K562 (cell line): ENCODE measurements around the gene LTBP2.

ENCODE experiments used
- FOXM1 ChIP-seq, 2 experiments: fragments of 450-650 bp in 1 of 2; sonication (generic) in 1 of 2; formaldehyde crosslinking in 1 of 2; IDR thresholded peaks; 2 replicates each; pipeline versions ENCODE4 v1.6.1 to v1.9.0; 2017 to 2022; ENCODE audit warnings: low read depth in 2 of 2, mild to moderate bottlenecking in 2 of 2, missing genetic modification reagents in 1 of 2, moderate library complexity in 1 of 2
- KLF16 ChIP-seq: IDR thresholded peaks from 2 replicates; pipeline ENCODE4 v1.6.1; 2016; ENCODE audit warnings: antibody characterized with exemption
- MEF2D ChIP-seq: conservative IDR thresholded peaks from 2 replicates; pipeline ENCODE4 v1.6.1; 2016; ENCODE audit warnings: low read depth, missing genetic modification characterization, missing compliant biosample characterization
- POLR2AphosphoS5 ChIP-seq: IDR thresholded peaks from 2 replicates; pipeline ENCODE4 v1.6.1; 2011; ENCODE audit warnings: mild to moderate bottlenecking, low read depth, low read length, moderate library complexity; ENCODE audit not compliant: control insufficient read depth, insufficient read depth
- TARDBP ChIP-seq: fragments of 450-650 bp; IDR thresholded peaks from 2 replicates; pipeline ENCODE4 v1.6.1; 2016
- ZFP36 ChIP-seq: fragments of 150-350 bp; IDR thresholded peaks from 2 replicates; pipeline ENCODE4 v1.6.1; 2018; ENCODE audit warnings: low read length, low read depth; ENCODE audit not compliant: partially characterized antibody
- ZNF197 ChIP-seq: fragments of 200-800 bp; sonication (Bioruptor generic); IDR thresholded peaks from 2 replicates; pipeline ENCODE4 v1.6.1; 2016; ENCODE audit warnings: low read depth, missing genetic modification characterization, missing compliant biosample characterization
- ZNF778 ChIP-seq: fragments of 450-650 bp; formaldehyde crosslinking; IDR thresholded peaks from 2 replicates; pipeline ENCODE4 v1.4.0; 2020; ENCODE audit warnings: mild to moderate bottlenecking, moderate library complexity
- TF ChIP-seq, protein P1 (sequence below), 3 experiments: IDR thresholded peaks in 2 of 3; conservative IDR thresholded peaks in 1 of 3; 2 replicates each; pipeline ENCODE4 v1.5.1; 2011 to 2012; ENCODE audit warnings: low read length in 3 of 3, mild to moderate bottlenecking in 3 of 3, control low read depth in 2 of 3, improper control_type of control experiment in 1 of 3, inconsistent platforms in 1 of 3, low read depth in 1 of 3, mixed read lengths in 1 of 3, moderate library complexity in 1 of 3; ENCODE audit not compliant: insufficient read depth in 2 of 3
- TF ChIP-seq, protein P2 (sequence below): fragments of 450-650 bp; IDR thresholded peaks from one replicate; pipeline ENCODE4 v1.6.1; 2018; ENCODE audit warnings: mild to moderate bottlenecking, moderate library complexity; ENCODE audit not compliant: partially characterized antibody

DNA sequence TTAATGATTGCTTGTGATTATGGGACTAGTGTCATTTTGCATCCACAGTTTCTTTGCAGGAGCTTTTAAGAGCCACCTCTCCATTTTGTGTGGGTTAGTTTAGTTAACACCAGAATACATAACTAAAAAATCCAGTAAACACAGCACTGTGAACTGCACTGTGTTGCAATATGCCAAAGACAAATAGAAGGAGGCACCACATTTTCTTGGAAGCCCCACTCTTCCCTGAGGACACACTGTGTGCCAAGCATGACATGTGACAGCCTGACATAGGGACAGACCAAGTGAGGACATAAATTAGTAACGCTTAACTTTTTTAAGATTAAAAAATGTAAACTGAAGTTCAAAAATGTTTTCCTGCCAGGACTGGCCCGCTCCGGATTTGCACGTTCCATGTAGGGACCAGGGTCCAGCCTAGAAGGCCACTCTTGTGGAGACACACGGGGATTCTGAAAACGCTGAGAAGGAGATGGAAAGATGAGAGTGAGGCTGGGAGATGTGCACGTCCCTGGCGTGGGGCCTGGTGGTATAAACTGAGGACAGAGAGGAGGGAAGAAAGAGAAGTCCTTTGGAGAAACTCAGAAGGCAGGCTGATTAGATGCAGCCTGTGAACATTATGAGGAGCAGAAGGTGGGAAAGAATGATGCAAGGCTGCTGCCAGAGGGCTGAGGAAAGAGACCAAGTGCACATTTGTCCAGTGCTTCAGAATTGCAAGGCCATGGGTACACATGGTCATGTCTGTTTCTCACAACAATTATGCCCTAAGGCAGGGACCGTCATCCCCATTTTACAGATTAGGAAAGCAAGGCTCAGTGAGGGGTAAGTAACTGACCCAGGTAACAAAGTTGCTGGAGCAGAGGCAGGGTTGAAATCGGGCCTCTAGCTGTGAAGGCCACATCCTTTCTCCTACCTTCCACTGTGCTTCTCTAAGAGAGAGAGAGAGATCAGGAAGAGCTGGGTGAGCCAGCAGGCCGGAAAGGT is 73.3 kb downstream of the LTBP2 start:
- TF ChIP-seq TARDBP: no peak
- TF ChIP-seq, protein P1, sequence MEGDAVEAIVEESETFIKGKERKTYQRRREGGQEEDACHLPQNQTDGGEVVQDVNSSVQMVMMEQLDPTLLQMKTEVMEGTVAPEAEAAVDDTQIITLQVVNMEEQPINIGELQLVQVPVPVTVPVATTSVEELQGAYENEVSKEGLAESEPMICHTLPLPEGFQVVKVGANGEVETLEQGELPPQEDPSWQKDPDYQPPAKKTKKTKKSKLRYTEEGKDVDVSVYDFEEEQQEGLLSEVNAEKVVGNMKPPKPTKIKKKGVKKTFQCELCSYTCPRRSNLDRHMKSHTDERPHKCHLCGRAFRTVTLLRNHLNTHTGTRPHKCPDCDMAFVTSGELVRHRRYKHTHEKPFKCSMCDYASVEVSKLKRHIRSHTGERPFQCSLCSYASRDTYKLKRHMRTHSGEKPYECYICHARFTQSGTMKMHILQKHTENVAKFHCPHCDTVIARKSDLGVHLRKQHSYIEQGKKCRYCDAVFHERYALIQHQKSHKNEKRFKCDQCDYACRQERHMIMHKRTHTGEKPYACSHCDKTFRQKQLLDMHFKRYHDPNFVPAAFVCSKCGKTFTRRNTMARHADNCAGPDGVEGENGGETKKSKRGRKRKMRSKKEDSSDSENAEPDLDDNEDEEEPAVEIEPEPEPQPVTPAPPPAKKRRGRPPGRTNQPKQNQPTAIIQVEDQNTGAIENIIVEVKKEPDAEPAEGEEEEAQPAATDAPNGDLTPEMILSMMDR (IDR thresholded peaks at IDR 0.05 in 2 of 3, conservative IDR thresholded peaks at IDR 0.05 in 1 of 3; ENCODE audit: insufficient read depth in 2 of 3, low read depth in 1 of 3, low read length in 3 of 3): no peak
- TF ChIP-seq, protein P2, sequence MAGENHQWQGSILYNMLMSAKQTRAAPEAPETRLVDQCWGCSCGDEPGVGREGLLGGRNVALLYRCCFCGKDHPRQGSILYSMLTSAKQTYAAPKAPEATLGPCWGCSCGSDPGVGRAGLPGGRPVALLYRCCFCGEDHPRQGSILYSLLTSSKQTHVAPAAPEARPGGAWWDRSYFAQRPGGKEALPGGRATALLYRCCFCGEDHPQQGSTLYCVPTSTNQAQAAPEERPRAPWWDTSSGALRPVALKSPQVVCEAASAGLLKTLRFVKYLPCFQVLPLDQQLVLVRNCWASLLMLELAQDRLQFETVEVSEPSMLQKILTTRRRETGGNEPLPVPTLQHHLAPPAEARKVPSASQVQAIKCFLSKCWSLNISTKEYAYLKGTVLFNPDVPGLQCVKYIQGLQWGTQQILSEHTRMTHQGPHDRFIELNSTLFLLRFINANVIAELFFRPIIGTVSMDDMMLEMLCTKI: no peak
- TF ChIP-seq FOXM1 (IDR thresholded peaks at IDR 0.05; ENCODE audit: low read depth): no peak
- TF ChIP-seq FOXM1 (CRISPR knock-in tag; IDR thresholded peaks at IDR 0.05; ENCODE audit: low read depth): no peak
- no peak for TF ChIP-seq MEF2D (tag)
- no peak for TF ChIP-seq KLF16
- no peak for TF ChIP-seq POLR2AphosphoS5
- TF ChIP-seq ZNF197 (CRISPR knock-in tag): no peak
- TF ChIP-seq ZNF778: no peak
- no peak for TF ChIP-seq ZFP36
